ENCODE results near the gene CDKN2D.
"Not testable (repeated sequence)": the region's sequence is repeated elsewhere in the genome, so short reads cannot be mapped to it uniquely, and the experiment has no call there.

The CDKN2D gene

DNA sequence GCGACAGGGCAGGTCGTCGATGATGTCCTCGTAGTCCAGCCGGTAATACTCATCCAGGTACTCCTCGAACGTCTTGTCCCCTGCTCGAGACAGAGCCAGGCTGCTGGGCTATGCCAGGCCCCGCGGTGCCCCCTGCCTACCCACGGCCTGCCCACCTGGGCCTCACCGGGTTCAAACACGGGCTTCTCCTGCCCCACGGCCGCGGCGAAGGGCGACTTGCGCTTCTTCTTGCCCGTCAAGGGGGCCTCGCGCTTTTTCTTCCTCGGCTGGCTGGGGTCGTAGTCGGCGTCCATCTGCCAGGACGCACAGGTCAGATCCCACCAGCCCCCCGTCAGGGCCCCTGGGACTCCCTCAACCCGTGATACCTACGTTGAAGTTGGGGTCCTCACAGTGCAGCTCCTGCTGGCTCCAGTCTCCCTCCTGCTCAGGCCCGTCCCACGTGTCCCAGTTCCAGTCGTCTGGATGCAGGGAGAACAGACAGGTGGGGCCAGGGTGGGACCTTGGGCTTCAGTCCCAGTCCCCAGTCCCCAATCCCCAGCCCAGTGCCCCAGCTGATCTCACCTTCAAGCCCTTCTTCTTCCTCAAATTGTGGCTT lies 11.1 kb downstream of the CDKN2D start:
- H3K27ac ChIP-seq (ENCODE audit: low read length): no peak overlapping the region
- no peak overlapping the region for H3K9ac ChIP-seq (ENCODE audit: low read length)
- no peak overlapping the region for H3K4me3 ChIP-seq (ENCODE audit: low read length)
- peaks cover 78% of the 10 kb centered on the region for H3K36me3 ChIP-seq (ENCODE audit: control insufficient read depth, low read depth, low read length)
- H3K9me3 ChIP-seq (ENCODE audit: control insufficient read depth, low read depth, low read length): no peaks in the 10 kb centered on the region
- H3K27me3 ChIP-seq (ENCODE audit: control insufficient read depth, insufficient read depth, low read length): no peaks in the 10 kb centered on the region
- no peaks in the 10 kb centered on the region for H3K4me1 ChIP-seq (ENCODE audit: control insufficient read depth, low read depth, low read length)

DNA sequence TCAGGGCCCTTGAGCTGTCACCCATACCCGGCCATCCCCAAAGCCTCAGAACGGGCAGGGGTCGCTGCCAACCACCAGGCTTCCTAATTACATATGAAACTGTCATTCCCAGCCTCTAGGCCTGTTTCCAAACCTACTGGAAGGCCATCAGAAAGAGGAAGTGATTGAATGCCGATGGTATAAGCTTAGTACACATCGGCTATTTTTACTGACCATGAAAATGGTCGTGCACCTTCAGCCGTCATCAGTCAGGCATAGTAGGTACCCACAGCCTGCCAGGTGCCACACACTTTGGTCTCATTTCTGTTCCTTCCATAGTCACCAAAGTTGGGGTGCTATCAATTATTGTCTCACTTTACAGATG lies 13.2 kb downstream of the CDKN2D start:
- Histone ChIP-seq H3K27me3 (ENCODE audit: control insufficient read depth, insufficient read depth, low read length) (no peaks in the 10 kb centered on the region), H3K27ac (ENCODE audit: low read length) (no peak overlapping the region), H3K36me3 (ENCODE audit: control insufficient read depth, low read depth, low read length) (peaks cover 69% of the 10 kb centered on the region), H3K4me3 (ENCODE audit: low read length) (no peak overlapping the region), H3K9me3 (ENCODE audit: control insufficient read depth, low read depth, low read length) (no peaks in the 10 kb centered on the region), H3K9ac (ENCODE audit: low read length) (no peak overlapping the region), H3K4me1 (ENCODE audit: control insufficient read depth, low read depth, low read length) (no peaks in the 10 kb centered on the region)

GRCh38 chr19:10554760-10555609 lies 13.8 kb downstream of the CDKN2D start:
- no peak overlapping the region for H3K9ac ChIP-seq (ENCODE audit: low read length)
- H3K27me3 ChIP-seq (ENCODE audit: control insufficient read depth, insufficient read depth, low read length): no peaks in the 10 kb centered on the region
- no peaks in the 10 kb centered on the region for H3K4me1 ChIP-seq (ENCODE audit: control insufficient read depth, low read depth, low read length)
- no peak overlapping the region for H3K27ac ChIP-seq (ENCODE audit: low read length)
- no peaks in the 10 kb centered on the region for H3K9me3 ChIP-seq (ENCODE audit: control insufficient read depth, low read depth, low read length)
- H3K36me3 ChIP-seq (ENCODE audit: control insufficient read depth, low read depth, low read length): peaks cover 67% of the 10 kb centered on the region
- no peak overlapping the region for H3K4me3 ChIP-seq (ENCODE audit: low read length)

- H3K9ac ChIP-seq (ENCODE audit: low read length): no peak overlapping the region
- no peak overlapping the region for H3K27ac ChIP-seq (ENCODE audit: low read length)
- H3K4me3 ChIP-seq (ENCODE audit: low read length): no peak overlapping the region
- H3K27me3 ChIP-seq (ENCODE audit: control insufficient read depth, insufficient read depth, low read length): no peaks in the 10 kb centered on the region
- H3K4me1 ChIP-seq (ENCODE audit: control insufficient read depth, low read depth, low read length): no peaks in the 10 kb centered on the region
- peaks cover 59% of the 10 kb centered on the region for H3K36me3 ChIP-seq (ENCODE audit: control insufficient read depth, low read depth, low read length)
- H3K9me3 ChIP-seq (ENCODE audit: control insufficient read depth, low read depth, low read length): no peaks in the 10 kb centered on the region
Measured at GRCh38 chr19:10553943-10554381, 14.8 kb downstream of the CDKN2D start.

DNA sequence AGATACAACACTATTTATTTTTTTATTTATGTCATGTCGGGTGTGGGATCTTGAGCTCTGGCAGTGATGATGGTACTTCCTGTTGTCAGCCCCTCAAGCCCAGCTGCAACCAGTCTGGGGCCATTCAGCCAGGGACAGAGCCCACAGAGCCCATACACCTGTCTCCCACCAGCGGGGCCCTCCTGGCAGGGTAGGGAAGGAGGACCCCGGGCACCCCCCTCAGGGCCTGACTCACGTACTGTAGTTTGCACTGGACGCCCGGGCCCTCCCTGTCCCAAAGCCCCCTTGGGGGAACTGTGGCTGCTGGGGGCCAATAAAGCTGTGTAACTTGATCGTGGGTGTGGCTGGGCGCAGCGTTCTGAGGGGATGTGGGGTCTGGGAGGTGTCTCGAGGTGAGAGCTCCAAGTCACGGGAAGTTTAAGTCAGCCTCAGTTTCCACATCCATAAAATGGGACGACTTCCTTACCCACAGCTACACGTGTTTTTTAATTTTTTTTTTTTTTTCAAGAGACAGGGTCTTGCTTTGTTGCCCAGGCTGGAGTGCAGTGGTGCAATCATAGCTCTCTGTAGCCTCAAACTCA lies 15.6 kb downstream of the CDKN2D start:
- H3K9ac ChIP-seq (ENCODE audit: low read length): no peak overlapping the region
- H3K36me3 ChIP-seq (ENCODE audit: control insufficient read depth, low read depth, low read length): peaks cover 60% of the 10 kb centered on the region

DNA sequence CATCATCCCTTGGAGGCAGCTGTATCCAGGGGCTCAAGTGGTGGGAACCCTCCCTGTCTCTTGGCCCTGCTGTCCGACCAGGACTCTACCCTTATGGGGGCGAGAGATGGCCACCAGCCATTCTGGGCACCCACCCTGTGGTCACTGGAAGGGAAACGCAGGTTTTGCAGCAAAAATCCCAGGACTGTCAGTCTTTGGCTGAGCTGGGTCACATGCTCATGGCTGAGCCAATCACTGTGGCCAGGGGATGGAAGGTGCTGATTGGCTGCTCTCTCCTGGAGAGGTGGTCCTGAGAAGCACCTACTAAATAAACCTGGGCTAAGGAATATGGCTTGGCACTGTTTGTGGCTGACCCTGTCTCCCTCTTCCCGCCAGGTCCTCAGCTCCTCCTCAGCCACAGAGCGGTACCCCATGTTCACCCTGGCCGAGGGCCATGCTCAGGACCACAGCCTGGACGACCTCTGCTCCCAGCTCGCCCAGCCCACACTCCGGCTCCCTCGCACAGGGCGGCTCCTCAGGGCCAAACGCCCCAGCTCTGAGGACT lies 16.2 kb downstream of the CDKN2D start:
- Histone ChIP-seq H3K4me3 (ENCODE audit: low read length) (no peak overlapping the region), H3K9ac (ENCODE audit: low read length) (no peak overlapping the region), H3K9me3 (ENCODE audit: control insufficient read depth, low read depth, low read length) (no peaks in the 10 kb centered on the region), H3K27me3 (ENCODE audit: control insufficient read depth, insufficient read depth, low read length) (no peaks in the 10 kb centered on the region), H3K27ac (ENCODE audit: low read length) (no peak overlapping the region), H3K4me1 (ENCODE audit: control insufficient read depth, low read depth, low read length) (no peaks in the 10 kb centered on the region), H3K36me3 (ENCODE audit: control insufficient read depth, low read depth, low read length) (peaks cover 54% of the 10 kb centered on the region)

More for the DNA sequence above, 15.6 kb downstream of the CDKN2D start:
- H3K27ac ChIP-seq (ENCODE audit: low read length): no peak overlapping the region
- no peak overlapping the region for H3K4me3 ChIP-seq (ENCODE audit: low read length)
- H3K4me1 ChIP-seq (ENCODE audit: control insufficient read depth, low read depth, low read length): no peaks in the 10 kb centered on the region
- no peaks in the 10 kb centered on the region for H3K27me3 ChIP-seq (ENCODE audit: control insufficient read depth, insufficient read depth, low read length)
- no peaks in the 10 kb centered on the region for H3K9me3 ChIP-seq (ENCODE audit: control insufficient read depth, low read depth, low read length)

- no peaks in the 10 kb centered on the region for H3K27me3 ChIP-seq (ENCODE audit: control insufficient read depth, insufficient read depth, low read length)
Measured at GRCh38 chr19:10551698-10552301, 17.0 kb downstream of the CDKN2D start.

DNA sequence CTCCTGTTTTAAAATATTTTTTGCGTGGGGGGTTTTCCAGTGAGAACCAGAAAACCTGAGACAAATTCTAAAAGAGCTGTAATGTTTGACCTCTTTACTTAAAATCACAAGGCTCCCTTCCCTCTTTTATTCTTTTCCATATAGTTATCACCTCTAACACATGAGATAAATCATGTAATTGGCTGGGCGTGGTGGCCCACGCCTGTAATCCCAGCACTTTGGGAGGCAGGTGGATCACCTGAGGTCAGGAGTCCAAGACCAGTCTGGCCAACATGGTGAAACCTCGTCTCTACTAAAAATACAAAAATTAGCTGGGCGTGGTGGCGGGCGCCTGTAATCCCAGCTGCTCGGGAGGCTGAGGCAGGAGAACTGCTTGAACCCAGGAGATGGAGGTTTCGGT lies 17.8 kb downstream of the CDKN2D start:
- H3K36me3 ChIP-seq (ENCODE audit: control insufficient read depth, low read depth, low read length): peaks cover 52% of the 10 kb centered on the region
- not testable (repeated sequence) for H3K9ac ChIP-seq (ENCODE audit: low read length); H3K9me3 ChIP-seq (ENCODE audit: control insufficient read depth, low read depth, low read length); H3K4me1 ChIP-seq (ENCODE audit: control insufficient read depth, low read depth, low read length); H3K4me3 ChIP-seq (ENCODE audit: low read length); H3K27ac ChIP-seq (ENCODE audit: low read length); H3K27me3 ChIP-seq (ENCODE audit: control insufficient read depth, insufficient read depth, low read length)

More at GRCh38 chr19:10551698-10552301, 17.0 kb downstream of the CDKN2D start:
- Histone ChIP-seq H3K36me3 (ENCODE audit: control insufficient read depth, low read depth, low read length) (peaks cover 54% of the 10 kb centered on the region), H3K9ac (ENCODE audit: low read length) (no peak overlapping the region), H3K4me3 (ENCODE audit: low read length) (no peak overlapping the region), H3K4me1 (ENCODE audit: control insufficient read depth, low read depth, low read length) (no peaks in the 10 kb centered on the region), H3K27ac (ENCODE audit: low read length) (no peak overlapping the region), H3K9me3 (ENCODE audit: control insufficient read depth, low read depth, low read length) (no peaks in the 10 kb centered on the region)

GRCh38 chr19:10550336-10550735 lies 18.4 kb downstream of the CDKN2D start:
- Histone ChIP-seq H3K9ac (ENCODE audit: low read length) (no peak overlapping the region), H3K4me1 (ENCODE audit: control insufficient read depth, low read depth, low read length) (no peaks in the 10 kb centered on the region), H3K9me3 (ENCODE audit: control insufficient read depth, low read depth, low read length) (no peaks in the 10 kb centered on the region), H3K4me3 (ENCODE audit: low read length) (no peak overlapping the region), H3K27ac (ENCODE audit: low read length) (no peak overlapping the region), H3K27me3 (ENCODE audit: control insufficient read depth, insufficient read depth, low read length) (no peaks in the 10 kb centered on the region), H3K36me3 (ENCODE audit: control insufficient read depth, low read depth, low read length) (peaks cover 46% of the 10 kb centered on the region)

DNA sequence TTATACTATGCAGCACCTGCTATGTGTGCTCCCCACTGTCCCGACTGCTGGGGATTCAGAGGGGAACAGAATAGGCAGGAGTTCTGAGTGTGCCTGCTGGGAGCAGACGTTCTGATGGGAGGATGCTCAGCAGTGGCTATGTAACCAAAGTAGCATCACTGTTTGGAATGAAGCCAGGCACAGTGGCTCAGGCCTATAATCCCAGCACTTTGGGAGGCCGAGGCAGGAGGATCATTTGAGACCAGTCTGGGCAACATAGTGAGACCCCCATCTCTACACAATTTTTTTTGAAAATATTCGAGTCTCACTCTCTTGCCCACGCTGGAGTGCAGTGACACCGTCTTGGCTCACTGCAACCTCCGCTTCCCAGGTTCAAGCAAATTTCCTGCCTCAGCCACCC lies 19.0 kb downstream of the CDKN2D start:
- Histone ChIP-seq H3K9ac (ENCODE audit: low read length) (no peak overlapping the region), H3K27me3 (ENCODE audit: control insufficient read depth, insufficient read depth, low read length) (no peaks in the 10 kb centered on the region), H3K36me3 (ENCODE audit: control insufficient read depth, low read depth, low read length) (peaks cover 40% of the 10 kb centered on the region), H3K9me3 (ENCODE audit: control insufficient read depth, low read depth, low read length) (no peaks in the 10 kb centered on the region), H3K4me1 (ENCODE audit: control insufficient read depth, low read depth, low read length) (no peaks in the 10 kb centered on the region), H3K27ac (ENCODE audit: low read length) (no peak overlapping the region), H3K4me3 (ENCODE audit: low read length) (no peak overlapping the region)

DNA sequence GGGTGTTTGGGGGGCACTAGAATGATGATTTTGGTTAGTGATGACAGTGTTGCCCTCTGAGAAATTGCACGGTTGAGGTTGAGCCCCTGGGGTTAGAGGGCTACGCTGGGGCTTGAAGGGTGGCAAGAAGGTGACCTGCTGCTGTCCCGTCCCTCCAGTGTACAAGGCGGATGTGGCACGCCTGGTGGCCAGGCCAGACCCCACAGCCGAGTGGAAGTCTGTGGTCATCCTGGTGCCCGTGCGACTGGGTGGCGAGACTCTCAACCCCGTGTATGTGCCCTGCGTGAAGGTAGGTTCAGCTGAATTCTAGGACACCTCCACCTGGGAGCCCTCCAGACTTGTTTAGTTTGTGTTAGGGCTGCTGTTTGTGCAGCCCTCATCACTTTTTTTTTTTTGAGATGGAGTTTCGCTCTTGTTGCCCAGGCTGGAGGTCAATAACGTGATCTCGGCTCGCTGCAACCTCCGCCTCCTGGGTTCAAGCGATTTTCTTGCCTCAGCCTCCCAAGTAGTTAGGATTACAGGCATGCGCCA lies 20.0 kb downstream of the CDKN2D start:
- Histone ChIP-seq H3K27me3 (ENCODE audit: control insufficient read depth, insufficient read depth, low read length) (no peaks in the 10 kb centered on the region), H3K36me3 (ENCODE audit: control insufficient read depth, low read depth, low read length) (peaks cover 33% of the 10 kb centered on the region), H3K9me3 (ENCODE audit: control insufficient read depth, low read depth, low read length) (no peaks in the 10 kb centered on the region), H3K4me3 (ENCODE audit: low read length) (no peak overlapping the region), H3K9ac (ENCODE audit: low read length) (no peak overlapping the region), H3K27ac (ENCODE audit: low read length) (no peak overlapping the region), H3K4me1 (ENCODE audit: control insufficient read depth, low read depth, low read length) (no peaks in the 10 kb centered on the region)

All from iPS-18a (cell line).